ENCODE measurements around the gene IQGAP1.

Gene IQGAP1

DNA sequence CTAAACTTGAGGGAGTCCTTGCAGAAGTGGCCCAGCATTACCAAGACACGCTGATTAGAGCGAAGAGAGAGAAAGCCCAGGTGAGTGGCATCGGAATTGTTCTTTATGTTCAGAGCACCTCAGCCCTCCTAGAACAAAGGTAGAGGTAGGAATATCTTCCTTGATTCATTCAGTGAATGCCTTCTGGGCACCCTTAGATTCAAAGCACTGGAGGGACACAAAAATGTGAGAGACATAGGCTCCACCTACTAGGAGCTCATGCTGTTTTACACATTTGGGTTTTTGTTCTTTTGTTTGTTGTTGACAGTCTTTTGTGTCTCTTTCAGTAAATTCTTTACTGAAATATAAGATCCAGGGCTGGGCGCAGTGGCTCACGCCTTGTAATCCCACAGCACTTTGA is 68.2 kb downstream of the IQGAP1 start:
- Histone ChIP-seq H3K4me1 (ENCODE audit: control insufficient read depth, insufficient read depth, low read length) (peaks cover 5% of the 10 kb centered on the region), H3K27me3 (ENCODE audit: control insufficient read depth, insufficient read depth, low read length) (no peaks in the 10 kb centered on the region), H3K4me2 (ENCODE audit: low read length) (no peak overlapping the region), H3K4me3 (ENCODE audit: low read length) (no peak overlapping the region), H3K36me3 (ENCODE audit: insufficient read depth, low read length) (peaks cover 83% of the 10 kb centered on the region), H3K9ac (ENCODE audit: low read depth, low read length) (no peak overlapping the region), H3K9me3 (replicated peaks; ENCODE audit: low read length) (no peaks in the 10 kb centered on the region)

DNA sequence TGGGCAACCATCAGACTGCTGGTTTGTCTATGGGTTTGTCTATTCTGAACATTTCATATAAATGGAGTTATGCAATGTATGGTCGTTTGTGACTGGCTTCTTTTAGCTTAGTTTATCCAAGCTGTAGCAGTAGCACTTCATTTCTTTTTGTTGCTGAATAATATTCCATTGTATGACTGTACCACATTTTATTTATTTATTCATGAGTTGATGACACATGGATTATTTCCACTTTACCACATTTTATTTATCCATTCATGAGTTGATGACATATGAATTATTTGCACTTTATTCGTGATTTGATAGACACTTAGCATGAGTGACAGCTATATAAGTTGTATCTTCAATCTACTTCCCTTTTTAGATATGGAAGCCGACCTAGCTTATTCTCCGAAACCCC is 70.0 kb downstream of the IQGAP1 start:
- Histone ChIP-seq H3K4me3 (ENCODE audit: low read length) (no peak overlapping the region), H3K27me3 (ENCODE audit: control insufficient read depth, insufficient read depth, low read length) (no peaks in the 10 kb centered on the region), H3K4me1 (ENCODE audit: control insufficient read depth, insufficient read depth, low read length) (peaks cover 6% of the 10 kb centered on the region), H3K36me3 (ENCODE audit: insufficient read depth, low read length) (peaks cover 73% of the 10 kb centered on the region), H3K4me2 (ENCODE audit: low read length) (no peak overlapping the region), H3K9ac (ENCODE audit: low read depth, low read length) (no peak overlapping the region), H3K9me3 (replicated peaks; ENCODE audit: low read length) (no peaks in the 10 kb centered on the region)

DNA sequence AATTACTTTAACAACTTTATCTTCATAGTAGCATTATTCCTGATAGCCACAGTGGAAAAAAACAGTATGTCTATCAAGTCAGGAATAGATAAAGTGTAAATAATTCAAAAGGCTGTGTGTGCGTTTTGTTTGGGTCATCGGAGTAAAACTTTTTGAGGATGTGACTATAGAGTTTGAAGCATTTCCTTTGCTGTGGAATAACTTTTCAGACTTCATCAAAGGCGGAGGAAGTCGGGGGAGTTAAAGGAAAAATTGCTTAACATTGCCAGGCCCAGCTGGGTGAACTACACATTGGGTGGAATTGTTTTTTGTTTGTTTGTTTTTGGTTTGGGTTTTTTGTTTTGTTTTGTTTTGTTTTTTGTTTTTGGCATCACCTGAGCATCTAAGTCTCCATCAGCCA is 71.3 kb downstream of the IQGAP1 start:
- peaks cover 19% of the 10 kb centered on the region for H3K4me1 ChIP-seq (ENCODE audit: control insufficient read depth, insufficient read depth, low read length)
- H3K36me3 ChIP-seq (ENCODE audit: insufficient read depth, low read length): peaks cover 69% of the 10 kb centered on the region
- H3K9ac ChIP-seq (ENCODE audit: low read depth, low read length): no peak overlapping the region
- no peaks in the 10 kb centered on the region for H3K9me3 ChIP-seq (replicated peaks; ENCODE audit: low read length)
- no peak overlapping the region for H3K4me2 ChIP-seq (ENCODE audit: low read length)
- H3K27me3 ChIP-seq (ENCODE audit: control insufficient read depth, insufficient read depth, low read length): no peaks in the 10 kb centered on the region
- H3K4me3 ChIP-seq (ENCODE audit: low read length): no peak overlapping the region

DNA sequence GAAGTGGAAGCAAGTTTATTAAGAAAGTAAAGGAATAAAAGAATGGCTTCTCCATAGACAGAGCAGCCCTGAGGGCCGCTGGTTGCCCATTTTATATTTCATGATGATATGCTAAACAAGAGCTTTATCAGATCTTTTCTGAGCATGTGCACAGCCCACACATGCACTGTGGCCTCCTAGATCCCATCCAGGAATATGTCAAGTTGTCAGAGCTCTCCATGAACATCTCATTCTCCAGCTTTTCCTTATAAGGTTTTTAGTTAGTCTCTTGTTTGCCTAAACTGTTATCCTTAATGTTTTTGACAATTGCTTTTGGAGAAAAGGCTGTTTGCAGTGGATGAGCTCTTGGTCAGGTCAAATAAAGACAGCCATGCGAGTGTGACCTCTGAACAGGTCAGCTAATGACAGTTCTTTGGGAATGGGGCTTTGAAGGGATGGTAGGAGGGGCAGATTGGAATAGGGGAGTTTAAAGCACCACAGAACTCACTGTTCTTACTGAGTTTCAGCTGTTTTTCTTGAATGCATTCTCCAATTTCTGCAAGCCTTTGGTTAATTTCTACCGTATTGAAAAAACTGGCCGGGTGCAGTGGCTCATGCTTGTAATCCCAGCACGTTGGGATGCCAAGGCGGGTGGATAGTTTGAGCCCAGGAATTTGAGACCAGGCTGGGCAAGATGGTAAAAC is 72.2 kb downstream of the IQGAP1 start:
- Histone ChIP-seq H3K4me3 (ENCODE audit: low read length) (no peak overlapping the region), H3K27me3 (ENCODE audit: control insufficient read depth, insufficient read depth, low read length) (no peaks in the 10 kb centered on the region), H3K36me3 (ENCODE audit: insufficient read depth, low read length) (peaks cover 62% of the 10 kb centered on the region), H3K4me1 (ENCODE audit: control insufficient read depth, insufficient read depth, low read length) (peaks cover 26% of the 10 kb centered on the region), H3K9me3 (replicated peaks; ENCODE audit: low read length) (no peaks in the 10 kb centered on the region), H3K9ac (ENCODE audit: low read depth, low read length) (no peak overlapping the region), H3K4me2 (ENCODE audit: low read length) (no peak overlapping the region)

DNA sequence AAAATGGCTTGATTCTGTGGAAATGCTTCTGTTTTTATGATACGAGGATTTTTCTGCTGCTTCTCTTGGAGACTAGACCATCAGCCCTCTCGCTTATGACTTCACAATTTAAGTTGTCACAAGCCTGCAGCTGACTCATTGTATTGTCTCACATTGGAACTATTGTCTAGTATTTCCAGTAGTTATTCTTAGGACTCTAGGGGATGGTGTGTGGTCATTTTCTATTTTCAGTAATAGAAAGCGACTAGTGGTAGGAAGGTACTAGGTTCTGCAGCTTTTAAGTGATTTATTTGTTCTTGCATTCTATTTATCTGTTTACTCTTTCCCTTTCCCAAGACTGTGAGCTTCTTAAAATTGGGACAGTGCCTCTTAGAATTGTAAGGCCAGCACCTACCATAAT is 75.3 kb downstream of the IQGAP1 start:
- H3K9me3 ChIP-seq (replicated peaks; ENCODE audit: low read length): no peaks in the 10 kb centered on the region
- no peak overlapping the region for H3K4me3 ChIP-seq (ENCODE audit: low read length)
- H3K36me3 ChIP-seq (ENCODE audit: insufficient read depth, low read length): peaks cover 64% of the 10 kb centered on the region
- H3K9ac ChIP-seq (ENCODE audit: low read depth, low read length): peak overlapping the region; percentile 13
- peaks cover 38% of the 10 kb centered on the region for H3K4me1 ChIP-seq (ENCODE audit: control insufficient read depth, insufficient read depth, low read length)
- peak overlapping the region; percentile 46 for H3K4me2 ChIP-seq (ENCODE audit: low read length)
- H3K27me3 ChIP-seq (ENCODE audit: control insufficient read depth, insufficient read depth, low read length): no peaks in the 10 kb centered on the region

DNA sequence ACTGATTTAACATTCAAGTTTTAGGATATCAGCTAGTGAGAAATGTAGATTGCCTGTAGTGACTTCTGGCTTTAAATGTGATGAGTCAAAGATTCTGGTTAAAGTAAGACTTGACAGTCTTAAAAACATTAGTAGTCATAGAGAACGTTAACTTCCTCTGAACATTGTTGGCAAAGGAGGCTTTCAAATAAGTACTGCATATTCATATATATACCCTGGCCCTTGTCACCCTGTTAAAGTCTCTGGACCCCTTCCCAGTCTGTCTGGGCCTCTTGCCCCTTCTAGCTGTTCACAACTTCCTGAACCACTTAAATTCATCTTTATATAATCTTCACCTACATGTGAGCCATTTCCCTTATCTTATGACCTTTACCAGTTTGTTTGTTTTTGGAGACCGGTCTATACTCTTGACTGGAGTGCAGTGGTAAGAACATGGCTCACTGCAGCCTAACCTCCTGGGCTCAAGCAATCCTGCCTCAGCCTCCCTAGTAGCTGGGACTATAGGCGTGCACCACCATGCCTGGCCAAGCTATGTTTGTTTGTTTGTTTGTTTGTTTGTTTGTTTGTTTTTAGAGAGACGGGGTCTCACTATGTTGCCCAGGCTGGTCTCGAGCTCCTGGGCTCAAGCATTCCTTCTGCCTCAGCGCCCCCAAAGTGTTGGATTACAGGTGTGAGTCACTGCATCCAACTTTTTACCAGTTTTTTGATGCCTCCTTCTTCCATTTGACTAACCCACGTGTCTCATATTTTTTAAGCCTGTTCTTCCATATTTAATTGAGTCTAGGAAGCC is 77.3 kb downstream of the IQGAP1 start:
- Histone ChIP-seq H3K4me1 (ENCODE audit: control insufficient read depth, insufficient read depth, low read length) (peaks cover 38% of the 10 kb centered on the region), H3K9ac (ENCODE audit: low read depth, low read length) (no peak overlapping the region), H3K36me3 (ENCODE audit: insufficient read depth, low read length) (peaks cover 65% of the 10 kb centered on the region), H3K4me3 (ENCODE audit: low read length) (no peak overlapping the region), H3K27me3 (ENCODE audit: control insufficient read depth, insufficient read depth, low read length) (no peaks in the 10 kb centered on the region), H3K4me2 (ENCODE audit: low read length) (peak overlapping the region; percentile 38), H3K9me3 (replicated peaks; ENCODE audit: low read length) (no peaks in the 10 kb centered on the region)

DNA sequence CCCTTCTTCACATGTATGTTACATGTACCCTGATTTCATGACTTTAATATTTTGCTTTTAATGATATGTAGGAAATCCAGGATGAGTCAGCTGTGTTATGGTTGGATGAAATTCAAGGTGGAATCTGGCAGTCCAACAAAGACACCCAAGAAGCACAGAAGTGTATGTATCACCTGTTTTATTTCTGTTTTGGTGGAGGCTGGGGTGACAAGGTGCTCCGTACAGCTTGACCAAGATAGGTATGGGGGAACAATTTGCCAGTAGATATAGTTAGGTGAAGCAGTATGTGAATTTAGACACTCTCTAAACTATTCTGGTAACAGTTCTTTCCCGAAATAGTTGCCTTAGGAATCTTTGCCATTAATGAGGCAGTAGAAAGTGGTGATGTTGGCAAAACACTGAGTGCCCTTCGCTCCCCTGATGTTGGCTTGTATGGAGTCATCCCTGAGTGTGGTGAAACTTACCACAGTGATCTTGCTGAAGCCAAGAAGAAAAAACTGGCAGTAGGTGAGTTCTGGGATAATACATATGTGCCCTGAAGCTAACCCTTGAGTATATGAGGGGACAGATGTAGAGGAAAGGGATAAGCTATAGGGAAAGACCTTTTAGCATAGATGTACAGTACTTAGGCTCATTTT is 78.0 kb downstream of the IQGAP1 start:
- peaks cover 38% of the 10 kb centered on the region for H3K4me1 ChIP-seq (ENCODE audit: control insufficient read depth, insufficient read depth, low read length)
- peaks cover 70% of the 10 kb centered on the region for H3K36me3 ChIP-seq (ENCODE audit: insufficient read depth, low read length)
- no peaks in the 10 kb centered on the region for H3K9me3 ChIP-seq (replicated peaks; ENCODE audit: low read length)
- H3K27me3 ChIP-seq (ENCODE audit: control insufficient read depth, insufficient read depth, low read length): no peaks in the 10 kb centered on the region
- H3K9ac ChIP-seq (ENCODE audit: low read depth, low read length): no peak overlapping the region
- no peak overlapping the region for H3K4me3 ChIP-seq (ENCODE audit: low read length)
- no peak overlapping the region for H3K4me2 ChIP-seq (ENCODE audit: low read length)

DNA sequence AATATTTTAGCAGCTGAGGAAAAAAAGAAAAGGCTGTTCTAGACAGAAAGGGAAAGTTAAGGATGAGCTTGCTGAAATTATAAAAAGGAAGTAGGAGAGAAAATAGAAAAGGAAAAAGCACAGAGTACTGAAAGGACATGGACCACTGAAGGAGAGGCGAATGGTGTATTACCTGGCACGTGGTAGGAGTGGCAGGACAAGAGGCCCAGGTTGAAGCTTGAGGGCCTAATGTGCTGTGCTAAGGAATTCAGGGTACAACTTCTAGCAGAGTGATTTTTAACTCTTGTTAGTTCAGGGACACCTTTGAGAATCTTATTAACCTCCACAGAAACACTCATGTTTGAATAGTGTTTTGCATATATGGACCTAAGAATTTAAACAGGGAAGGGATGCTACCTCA is 81.7 kb downstream of the IQGAP1 start:
- Histone ChIP-seq H3K27me3 (ENCODE audit: control insufficient read depth, insufficient read depth, low read length) (no peaks in the 10 kb centered on the region), H3K4me2 (ENCODE audit: low read length) (no peak overlapping the region), H3K4me3 (ENCODE audit: low read length) (no peak overlapping the region), H3K4me1 (ENCODE audit: control insufficient read depth, insufficient read depth, low read length) (peaks cover 17% of the 10 kb centered on the region), H3K36me3 (ENCODE audit: insufficient read depth, low read length) (peaks cover 91% of the 10 kb centered on the region), H3K9ac (ENCODE audit: low read depth, low read length) (no peak overlapping the region), H3K9me3 (replicated peaks; ENCODE audit: low read length) (no peaks in the 10 kb centered on the region)

DNA sequence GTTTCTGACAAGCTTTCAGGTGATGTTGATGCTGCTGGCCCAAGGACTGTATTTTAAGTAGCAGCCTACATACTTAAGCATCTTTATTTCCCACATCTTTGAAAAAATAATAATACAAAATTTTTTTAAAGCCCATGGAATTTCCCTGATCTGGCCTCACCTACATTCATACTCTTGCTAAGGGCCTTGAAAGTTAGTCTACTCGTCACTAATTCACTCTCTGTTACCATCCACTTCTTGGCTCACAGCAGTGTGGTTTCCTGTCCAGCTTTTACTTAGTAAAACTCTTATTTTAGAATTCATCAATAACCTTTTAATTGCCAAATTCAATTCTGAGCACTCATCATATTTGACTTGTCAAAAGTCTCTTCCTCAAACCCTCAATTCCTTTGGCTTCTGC is 82.4 kb downstream of the IQGAP1 start:
- no peak overlapping the region for H3K4me2 ChIP-seq (ENCODE audit: low read length)
- H3K36me3 ChIP-seq (ENCODE audit: insufficient read depth, low read length): peaks cover 90% of the 10 kb centered on the region
- H3K27me3 ChIP-seq (ENCODE audit: control insufficient read depth, insufficient read depth, low read length): no peaks in the 10 kb centered on the region
- H3K4me3 ChIP-seq (ENCODE audit: low read length): no peak overlapping the region
- H3K9me3 ChIP-seq (replicated peaks; ENCODE audit: low read length): no peaks in the 10 kb centered on the region
- no peak overlapping the region for H3K9ac ChIP-seq (ENCODE audit: low read depth, low read length)
- H3K4me1 ChIP-seq (ENCODE audit: control insufficient read depth, insufficient read depth, low read length): peaks cover 10% of the 10 kb centered on the region

DNA sequence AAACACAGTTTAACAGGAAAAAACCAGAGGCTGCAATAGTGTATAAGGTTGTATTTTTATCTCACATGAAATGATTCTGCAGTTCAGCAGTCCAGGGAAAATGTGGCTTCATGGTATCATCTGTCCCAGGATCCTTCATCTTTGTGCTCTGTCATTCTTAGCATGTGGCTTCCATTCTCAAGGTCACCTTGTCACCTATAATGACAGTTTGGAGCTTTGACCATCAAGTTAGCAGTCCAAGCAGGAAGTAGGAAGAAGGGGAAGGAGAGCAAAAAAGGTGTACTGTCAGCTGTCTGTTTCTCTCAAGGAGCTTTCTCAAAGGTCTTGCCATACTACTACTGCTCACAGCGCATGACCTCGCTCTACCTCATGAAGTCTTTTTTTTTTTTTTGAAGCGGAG is 83.1 kb downstream of the IQGAP1 start:
- H3K4me3 ChIP-seq (ENCODE audit: low read length): no peak overlapping the region
- H3K36me3 ChIP-seq (ENCODE audit: insufficient read depth, low read length): peaks cover 89% of the 10 kb centered on the region
- H3K9ac ChIP-seq (ENCODE audit: low read depth, low read length): no peak overlapping the region
- H3K9me3 ChIP-seq (replicated peaks; ENCODE audit: low read length): no peaks in the 10 kb centered on the region
- H3K4me1 ChIP-seq (ENCODE audit: control insufficient read depth, insufficient read depth, low read length): peaks cover 3% of the 10 kb centered on the region
- H3K27me3 ChIP-seq (ENCODE audit: control insufficient read depth, insufficient read depth, low read length): no peaks in the 10 kb centered on the region
- no peak overlapping the region for H3K4me2 ChIP-seq (ENCODE audit: low read length)

DNA sequence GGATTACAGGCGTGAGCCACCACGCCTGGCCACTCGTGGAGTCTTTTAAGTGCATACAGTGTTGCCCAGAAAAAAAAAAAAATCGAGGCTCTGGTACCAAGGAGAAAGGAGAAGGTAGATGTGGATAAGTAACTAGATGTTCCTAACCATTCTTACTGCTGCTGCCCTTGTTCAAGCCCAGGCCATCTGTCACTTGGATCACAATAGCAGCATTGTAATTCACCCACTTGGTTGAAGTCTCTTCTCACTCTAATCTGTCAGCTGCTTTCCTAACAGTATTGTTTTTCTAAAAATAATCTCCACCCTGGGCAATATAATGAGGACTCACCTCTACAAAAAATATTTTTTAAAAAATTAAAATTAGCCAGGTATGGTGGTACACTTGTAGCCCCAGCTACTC is 83.7 kb downstream of the IQGAP1 start:
- H3K36me3 ChIP-seq (ENCODE audit: insufficient read depth, low read length): peaks cover 90% of the 10 kb centered on the region

More for the DNA sequence above, 83.7 kb downstream of the IQGAP1 start:
- H3K9me3 ChIP-seq (replicated peaks; ENCODE audit: low read length): no peaks in the 10 kb centered on the region
- H3K27me3 ChIP-seq (ENCODE audit: control insufficient read depth, insufficient read depth, low read length): no peaks in the 10 kb centered on the region
- H3K9ac ChIP-seq (ENCODE audit: low read depth, low read length): no peak overlapping the region
- H3K4me2 ChIP-seq (ENCODE audit: low read length): no peak overlapping the region
- H3K4me1 ChIP-seq (ENCODE audit: control insufficient read depth, insufficient read depth, low read length): no peaks in the 10 kb centered on the region
- no peak overlapping the region for H3K4me3 ChIP-seq (ENCODE audit: low read length)
